ENCODE data around the gene HACL1. TPM values are rescaled to one million over a fixed set of nuclear protein-coding genes. Genes with fewer than 3 reads are reported as not detected.

Gene HACL1
- total and polyA plus RNA-seq, 9 donors, result 11.3 to 22.7 (median 17.6) TPM

GRCh38 chr3:15601046-15601398, 347 bp downstream of the HACL1 start:
- DNase-seq, result no peak
- TF ChIP-seq EP300 (IDR thresholded peaks at IDR 0.05) (no peak), POLR2A (IDR thresholded peaks at IDR 0.05) (no peak), CTCF (IDR thresholded peaks at IDR 0.05) (no peak)
- Histone ChIP-seq H3K36me3 (no peaks in the 10 kb centered on the region), H3K4me3 (peak overlapping the region; percentile 92), H3K9me3 (no peaks in the 10 kb centered on the region), H3K4me1 (ENCODE audit: insufficient read depth) (peaks cover 9% of the 10 kb centered on the region), H3K27me3 (no peaks in the 10 kb centered on the region), H3K27ac (peak overlapping the region; percentile 6 to 24)
- intact Hi-C loops (cut with DNase I), result no loop called here
- 0 to 1% (median 0%) methylated on average over 19 of the region's 19 CpGs for WGBS, 3 donors

- Histone ChIP-seq H3K27me3 (no peaks in the 10 kb centered on the region), H3K36me3 (no peaks in the 10 kb centered on the region), H3K27ac (no peak overlapping the region), H3K9me3 (no peaks in the 10 kb centered on the region), H3K4me3 (no peak overlapping the region), H3K4me1 (ENCODE audit: insufficient read depth) (peaks cover 4% of the 10 kb centered on the region)
- TF ChIP-seq EP300 (IDR thresholded peaks at IDR 0.05) (no peak), CTCF (IDR thresholded peaks at IDR 0.05) (no peak), POLR2A (IDR thresholded peaks at IDR 0.05) (no peak)
- intact Hi-C loops (cut with DNase I), result no loop called here
- WGBS, 3 donors, result 79 to 83% (median 80%) methylated on average over 2 of the region's 2 CpGs
- no peak for DNase-seq
Measured at GRCh38 chr3:15595955-15596354, 5.4 kb downstream of the HACL1 start.

DNA sequence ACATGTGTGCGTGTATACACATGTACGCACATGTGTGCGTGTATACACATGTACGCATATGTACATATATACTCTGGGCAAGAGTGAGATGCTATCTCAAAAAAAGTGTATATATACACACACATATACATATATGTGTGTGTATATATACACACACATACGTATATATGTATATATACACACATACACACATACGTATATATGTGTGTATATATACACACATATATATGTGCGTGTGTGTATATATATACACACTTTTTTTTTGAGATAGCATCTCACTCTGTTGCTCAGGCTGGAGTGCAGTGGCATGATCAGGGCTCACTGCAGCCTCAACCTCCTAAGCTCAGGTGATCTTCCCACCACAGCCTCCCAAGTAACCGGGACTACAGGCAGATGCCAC, 8.4 kb downstream of the HACL1 start:
- H3K9me3 ChIP-seq, result no peaks in the 10 kb centered on the region
- 81 to 96% (median 82%) methylated on average over 8 of the region's 8 CpGs for WGBS, 3 donors
- intact Hi-C loops (cut with DNase I), result no loop called here
- H3K36me3 ChIP-seq, result no peaks in the 10 kb centered on the region
- H3K27me3 ChIP-seq, result no peaks in the 10 kb centered on the region
- H3K27ac ChIP-seq, result no peak overlapping the region
- TF ChIP-seq CTCF (IDR thresholded peaks at IDR 0.05) (no peak), EP300 (IDR thresholded peaks at IDR 0.05) (no peak), POLR2A (IDR thresholded peaks at IDR 0.05) (no peak)
- H3K4me1 ChIP-seq (ENCODE audit: insufficient read depth), result no peaks in the 10 kb centered on the region
- H3K4me3 ChIP-seq, result no peak overlapping the region
- DNase-seq, result no peak

- H3K36me3 ChIP-seq, result no peaks in the 10 kb centered on the region
- 83 to 86% (median 85%) methylated on average over 21 of the region's 21 CpGs for WGBS, 3 donors
- no peaks in the 10 kb centered on the region for H3K9me3 ChIP-seq
- no peaks in the 10 kb centered on the region for H3K4me1 ChIP-seq (ENCODE audit: insufficient read depth)
- no peak overlapping the region for H3K27ac ChIP-seq
- H3K27me3 ChIP-seq, result no peaks in the 10 kb centered on the region
- TF ChIP-seq POLR2A (IDR thresholded peaks at IDR 0.05), result no peak
- TF ChIP-seq CTCF (IDR thresholded peaks at IDR 0.05), result no peak
- TF ChIP-seq EP300 (IDR thresholded peaks at IDR 0.05), result no peak
- no peak overlapping the region for H3K4me3 ChIP-seq
- no peak for DNase-seq
- intact Hi-C loops (cut with DNase I), result no loop called here
Measured at GRCh38 chr3:15591928-15592327, 9.4 kb downstream of the HACL1 start.

GRCh38 chr3:15591242-15591641, 10.1 kb downstream of the HACL1 start:
- H3K36me3 ChIP-seq, result no peaks in the 10 kb centered on the region
- WGBS, 3 donors, result 40 to 58% (median 45%) methylated on average over 3 of the region's 3 CpGs

More at GRCh38 chr3:15591242-15591641, 10.1 kb downstream of the HACL1 start:
- intact Hi-C loops (cut with DNase I), result no loop called here
- H3K27ac ChIP-seq, result no peak overlapping the region
- no peaks in the 10 kb centered on the region for H3K4me1 ChIP-seq (ENCODE audit: insufficient read depth)
- H3K27me3 ChIP-seq, result no peaks in the 10 kb centered on the region
- no peaks in the 10 kb centered on the region for H3K9me3 ChIP-seq
- no peak overlapping the region for H3K4me3 ChIP-seq
- no peak for TF ChIP-seq CTCF (IDR thresholded peaks at IDR 0.05)
- TF ChIP-seq EP300 (IDR thresholded peaks at IDR 0.05), result no peak
- no peak for TF ChIP-seq POLR2A (IDR thresholded peaks at IDR 0.05)
- DNase-seq, result no peak
